GM12878 (cell line): ENCODE data around the gene HADHA. TPM values are rescaled to one million over a fixed set of nuclear protein-coding genes. Genes with fewer than 3 reads are reported as not detected.

ENCODE experiments used
- ATAC-seq: fragments of 200-7000 bp; cut with Tn5 transposase; 3 replicates; pipeline ENCODE4 v1.9.1; 2020; ENCODE audit warnings: mild to moderate bottlenecking, moderate library complexity
- BruUV-seq: library from RNA; stranded (reverse); fragments of 400-500 nt; replicated peaks from 2 replicates; lab custom pipeline; 2021; lab: Mats Ljungman, UMichigan
- CTCF ChIA-PET: fragments of 300-600 bp; sonication (Branson Sonifier 250); formaldehyde crosslinking; extraction: SDS; loops from one replicate; lab custom pipeline; 2021; ENCODE audit warnings: inconsistent platforms; lab: Yijun Ruan, JAX
- POLR2A ChIA-PET: fragments of 350-600 bp; formaldehyde crosslinking; extraction: SDS; loops from one replicate; lab custom pipeline; 2021; ENCODE audit warnings: inconsistent platforms; lab: Charles Lee
- RAD21 ChIA-PET: fragments of 300-600 bp; sonication (Branson Sonifier 250); formaldehyde crosslinking; loops from one replicate; lab custom pipeline; 2023; ENCODE audit warnings: antibody characterized with exemption; ENCODE audit not compliant: unreplicated experiment; lab: Charles Lee
- SMC1A ChIA-PET: fragments of 300-600 bp; sonication (Branson Sonifier 250); formaldehyde crosslinking; loops from one replicate; lab custom pipeline; 2023; ENCODE audit not compliant: unreplicated experiment, uncharacterized antibody; lab: Charles Lee
- DNase-seq: peaks from one replicate; pipeline ENCODE4 v3.0.0-alpha.2; 2011; ENCODE audit warnings: low read depth, low spot score
- FAIRE-seq: peaks from 3 replicates; lab custom pipeline; 2011; peaks lifted over from hg19 to GRCh38; lab: Jason Lieb, UNC
- H2AFZ ChIP-seq: 2 replicates; pipeline ENCODE4 v1.6.0; 2011; ENCODE audit warnings: low read depth, low read length, control low read depth; ENCODE audit not compliant: control insufficient read depth
- H3K27ac ChIP-seq: 2 replicates; pipeline ENCODE4 v1.5.1; 2011; ENCODE audit warnings: control low read depth; ENCODE audit not compliant: control insufficient read depth, insufficient read depth
- H3K27me3 ChIP-seq, 2 experiments: replicated peaks in 1 of 2; 2 replicates each; pipeline versions ENCODE4 v1.6.0 to v1.6.1; 2011; ENCODE audit warnings: low read length in 1 of 2; ENCODE audit not compliant: control insufficient read depth in 2 of 2, insufficient read depth in 2 of 2
- H3K36me3 ChIP-seq, 2 experiments: 2 replicates each; pipeline ENCODE4 v1.5.1; 2011; ENCODE audit warnings: low read length in 1 of 2; ENCODE audit not compliant: control insufficient read depth in 2 of 2, insufficient read depth in 2 of 2
- H3K4me1 ChIP-seq: 2 replicates; pipeline ENCODE4 v1.6.1; 2011; ENCODE audit warnings: mild to moderate bottlenecking, low read length, moderate library complexity, mixed read lengths; ENCODE audit not compliant: control insufficient read depth, insufficient read depth
- H3K4me2 ChIP-seq: 2 replicates; pipeline ENCODE4 v1.6.0; 2011; ENCODE audit warnings: control low read depth; ENCODE audit not compliant: control insufficient read depth, insufficient read depth
- H3K4me3 ChIP-seq: fragments of 200-600 bp; sonication (generic); 2 replicates; pipeline ENCODE4 v1.5.1; 2016
- H3K79me2 ChIP-seq: 2 replicates; pipeline ENCODE4 v1.6.0; 2011; ENCODE audit warnings: low read length; ENCODE audit not compliant: control insufficient read depth, insufficient read depth
- H3K9ac ChIP-seq: 2 replicates; pipeline ENCODE4 v1.8.0; 2011; ENCODE audit warnings: low read length, control low read depth, mixed read lengths; ENCODE audit not compliant: control insufficient read depth, insufficient read depth
- H3K9me3 ChIP-seq: replicated peaks from 3 replicates; pipeline ENCODE4 v1.5.1; 2011; ENCODE audit warnings: mild to moderate bottlenecking, low read length; ENCODE audit not compliant: control insufficient read depth, insufficient read depth
- H4K20me1 ChIP-seq: 2 replicates; pipeline ENCODE4 v1.6.0; 2011; ENCODE audit not compliant: control insufficient read depth, insufficient read depth
- CEBPB ChIP-seq, 2 experiments: fragments of 150-350 bp in 1 of 2; IDR thresholded peaks; 2 replicates each; pipeline ENCODE4 v1.6.1; 2012 to 2014; ENCODE audit warnings: low read depth in 2 of 2, low read length in 2 of 2, borderline replicate concordance in 1 of 2, inconsistent platforms in 1 of 2
- CREB1 ChIP-seq: IDR thresholded peaks from 2 replicates; pipeline ENCODE4 v1.6.1; 2012; ENCODE audit warnings: low read depth, mild to moderate bottlenecking, inconsistent platforms
- FOXM1 ChIP-seq: IDR thresholded peaks from 2 replicates; pipeline ENCODE4 v1.6.1; 2012; ENCODE audit warnings: low read depth, mild to moderate bottlenecking, inconsistent platforms, low read length, moderate library complexity
- GABPA ChIP-seq: IDR thresholded peaks from 2 replicates; pipeline ENCODE4 v1.6.1; 2014; ENCODE audit warnings: antibody characterized with exemption, low read depth, mild to moderate bottlenecking, inconsistent platforms
- IKZF1 ChIP-seq: fragments of 450-650 bp; conservative IDR thresholded peaks from 2 replicates; pipeline ENCODE4 v1.6.1; 2017; ENCODE audit warnings: antibody characterized with exemption, mild to moderate bottlenecking
- MEF2A ChIP-seq: IDR thresholded peaks from 2 replicates; pipeline ENCODE4 v1.6.1; 2011; ENCODE audit warnings: low read depth, mild to moderate bottlenecking, low read length, moderate library complexity; ENCODE audit not compliant: insufficient read depth
- RELA ChIP-seq: fragments of 450-650 bp; IDR thresholded peaks from 2 replicates; pipeline ENCODE4 v1.8.0; 2014; ENCODE audit warnings: borderline replicate concordance; ENCODE audit not compliant: partially characterized antibody
- SIN3A ChIP-seq: IDR thresholded peaks from 2 replicates; pipeline ENCODE4 v1.6.1; 2012; ENCODE audit warnings: low read depth, low read length, improper control_type of control experiment
- SKIL ChIP-seq: fragments of 450-650 bp; IDR thresholded peaks from 2 replicates; pipeline ENCODE4 v1.6.1; 2017; ENCODE audit warnings: mild to moderate bottlenecking, low read depth, inconsistent platforms; ENCODE audit not compliant: poor library complexity, severe bottlenecking
- SUPT20H ChIP-seq: IDR thresholded peaks from 2 replicates; pipeline ENCODE4 v1.6.1; 2011; ENCODE audit warnings: low read depth, mild to moderate bottlenecking, low read length, moderate library complexity, borderline replicate concordance; ENCODE audit not compliant: control insufficient read depth
- TAF1 ChIP-seq: IDR thresholded peaks from 2 replicates; pipeline ENCODE4 v1.6.1; 2011; ENCODE audit warnings: mild to moderate bottlenecking, low read depth, low read length, borderline replicate concordance
- TARDBP ChIP-seq: IDR thresholded peaks from 2 replicates; pipeline ENCODE4 v1.6.1; 2016; ENCODE audit warnings: borderline replicate concordance
- TCF3 ChIP-seq: IDR thresholded peaks from 2 replicates; pipeline ENCODE4 v1.6.1; 2012; ENCODE audit warnings: low read depth, mild to moderate bottlenecking, low read length, borderline replicate concordance; ENCODE audit not compliant: insufficient read depth
- TCF7 ChIP-seq: IDR thresholded peaks from 2 replicates; pipeline ENCODE4 v1.6.1; 2014; ENCODE audit warnings: antibody characterized with exemption, borderline replicate concordance
- ZNF592 ChIP-seq: fragments of 450-650 bp; IDR thresholded peaks from 2 replicates; pipeline ENCODE4 v1.6.1; 2017; ENCODE audit warnings: mild to moderate bottlenecking, moderate library complexity
- WGBS: methylation state at CpG from one replicate; pipeline ENCODE4 v1.1.6; 2016; ENCODE audit warnings: low lambda C conversion rate; ENCODE audit not compliant: insufficient replicate concordance, insufficient coverage; ENCODE audit errors: missing lambda C conversion rate; 5-methylcytosine and 5-hydroxymethylcytosine counted together
- in situ Hi-C: fragments of 300-500 bp; cut with MboI; formaldehyde crosslinking; loops from 9 replicates; pipeline ENCODE4 v1.14.3; 2018; ENCODE audit warnings: mixed read lengths
- intact Hi-C: fragments of 100-400 bp; cut with micrococcal nuclease; formaldehyde crosslinking; loops from one replicate; pipeline ENCODE4 v1.14.2; 2022; ENCODE audit not compliant: unreplicated experiment
- polyA plus RNA-seq, 11 experiments: library from polyadenylated mRNA; depleted of rRNA in 4 of 11; unstranded in 6 of 11; stranded (reverse) in 5 of 11; fragments of >200 nt; fragmentation: Nextera tagmentation in 4 of 11; fragmentation: Illumina TruSeq in 1 of 11; extraction: Ambion mirVana in 4 of 11; extraction: Trizol in 1 of 11; gene quantifications; 1 replicate in 1 of 11; 2 replicates in 10 of 11; pipeline versions ENCODE4 v1.2.1 to v1.2.3, GENCODE V29; 2011 to 2016; ENCODE audit warnings: inconsistent platforms in 2 of 11, missing spikeins in 2 of 11, low read depth in 1 of 11
- total RNA-seq, 4 experiments: library from RNA; depleted of rRNA in 3 of 4; stranded (reverse); fragments of >200 nt in 3 of 4; fragmentation: Illumina TruSeq in 1 of 4; extraction: Trizol in 1 of 4; gene quantifications; 2 replicates each; pipeline versions ENCODE4 v1.2.1 to v1.2.3, GENCODE V29; 2013 to 2021

HADHA gene
- total and polyA plus RNA-seq, 10 of the 15 experiments (the other 5 are each of a cell fraction or from before 2014, with no cell fraction given) = 109 to 207 (median 165) TPM

- TF ChIP-seq FOXM1 (no peak), TCF7 (no peak)
Observed at GRCh38 chr2:26172189-26172870, 72.1 kb downstream of the HADHA start (continued).

- Histone ChIP-seq H3K36me3 (no peaks in the 10 kb centered on the region), H3K27me3 (peaks cover 0 to 7% of the 10 kb centered on the region in 2 experiments; a peak in 3 of 4 replicates), H3K9me3 (no peaks in the 10 kb centered on the region), H4K20me1 (no peaks in the 10 kb centered on the region; the same call in 1 of the 2 replicates), H3K27ac (no peak overlapping the region), H3K79me2 (no peaks in the 10 kb centered on the region), H2AFZ (no peak overlapping the region), H3K4me1 (no peaks in the 10 kb centered on the region), H3K9ac (no peak overlapping the region), H3K4me2 (no peak overlapping the region), H3K4me3 (no peak overlapping the region)
- ChIA-PET RAD21 (no interaction called here), POLR2A (no interaction called here), SMC1A (no interaction called here), CTCF (interaction anchor here (0.9 to 1.1 kb wide), 2 partner anchors 138 to 221 kb away, joined by 3 read pairs; no protein-coding TSS in a partner anchor)
- DNase-seq (no peak), FAIRE-seq (no peak), ATAC-seq (no peak)
- WGBS = 89% methylated on average over 9 of the region's 9 CpGs
- no TSS peak for BruUV-seq
- intact Hi-C loops = no loop called here
- in situ Hi-C loops = no loop called here
- TF ChIP-seq SKIL = no peak
- no peak for TF ChIP-seq TCF3
- TF ChIP-seq MEF2A = no peak
- TF ChIP-seq ZNF592 = no peak
- no peak for TF ChIP-seq SIN3A
- no peak for TF ChIP-seq TAF1
- no peak for TF ChIP-seq SUPT20H
- TF ChIP-seq TARDBP = no peak
- TF ChIP-seq GABPA = no peak
- no peak for TF ChIP-seq IKZF1
- TF ChIP-seq CEBPB (IDR thresholded peaks at IDR 0.05; ENCODE audit: borderline replicate concordance in 1 of 2, low read depth in 2 of 2, low read length in 2 of 2) = no peak
- TF ChIP-seq CREB1 = no peak
- no peak for TF ChIP-seq RELA
Observed at GRCh38 chr2:26170795-26171194, 73.6 kb downstream of the HADHA start.
